WTC11 (cell line): ENCODE data around the gene SNX13. TPM values are rescaled to one million over a fixed set of nuclear protein-coding genes. Genes with fewer than 3 reads are reported as not detected.

Experiments used
- ATAC-seq: fragments of 200-7000 bp; cut with Tn5 transposase; 2 replicates; pipeline ENCODE4 v1.10.0; 2021; ENCODE audit warnings: mild to moderate bottlenecking, moderate library complexity
- CTCF ChIA-PET: fragments of 300-600 bp; sonication (Branson Sonifier 250); formaldehyde crosslinking; loops from one replicate; lab custom pipeline; 2021; ENCODE audit warnings: antibody characterized with exemption; lab: Charles Lee
- POLR2A ChIA-PET: fragments of 350-600 bp; sonication (Branson Sonifier 250); formaldehyde crosslinking; loops from one replicate; lab custom pipeline; 2021; ENCODE audit warnings: antibody characterized with exemption; lab: Charles Lee
- DNase-seq: peaks from one replicate; pipeline ENCODE4 v3.0.0; 2021; ENCODE audit warnings: low spot score
- H3K27ac Mint-ChIP-seq: 2 replicates; pipeline ENCODE4 v1.8.0; 2021; ENCODE audit warnings: mixed read lengths
- H3K27me3 Mint-ChIP-seq: 2 replicates; pipeline ENCODE4 v1.8.0; 2021; ENCODE audit warnings: low read depth, mild to moderate bottlenecking, moderate library complexity, mixed read lengths
- H3K36me3 Mint-ChIP-seq: 2 replicates; pipeline ENCODE4 v1.8.0; 2021; ENCODE audit warnings: mixed read lengths
- H3K4me1 Mint-ChIP-seq: 2 replicates; pipeline ENCODE4 v1.8.0; 2022; ENCODE audit warnings: mixed read lengths
- H3K4me3 Mint-ChIP-seq: 2 replicates; pipeline ENCODE4 v1.8.0; 2021; ENCODE audit warnings: mild to moderate bottlenecking, moderate library complexity, mixed read lengths
- H3K9me3 Mint-ChIP-seq: 2 replicates; pipeline ENCODE4 v1.8.0; 2021; ENCODE audit warnings: mixed read lengths
- ARID4B ChIP-seq: sonication (generic); formaldehyde crosslinking; IDR thresholded peaks from 2 replicates; pipeline ENCODE4 v1.8.0; 2023; ENCODE audit warnings: missing genetic modification reagents, mild to moderate bottlenecking, borderline replicate concordance
- ATF2 ChIP-seq: sonication (generic); formaldehyde crosslinking; IDR thresholded peaks from 2 replicates; pipeline ENCODE4 v1.8.1; 2022; ENCODE audit warnings: low read depth, missing genetic modification reagents, borderline replicate concordance
- CREB1 ChIP-seq: sonication (generic); formaldehyde crosslinking; IDR thresholded peaks from 2 replicates; pipeline ENCODE4 v1.8.0; 2023; ENCODE audit warnings: mild to moderate bottlenecking, missing genetic modification reagents
- CREM ChIP-seq: sonication (generic); formaldehyde crosslinking; IDR thresholded peaks from 2 replicates; pipeline ENCODE4 v1.8.1; 2022; ENCODE audit warnings: mild to moderate bottlenecking, missing genetic modification reagents, moderate library complexity
- E2F4 ChIP-seq: sonication (generic); formaldehyde crosslinking; IDR thresholded peaks from 2 replicates; pipeline ENCODE4 v1.8.1; 2022; ENCODE audit warnings: low read depth, mild to moderate bottlenecking, moderate library complexity, missing genetic modification reagents, borderline replicate concordance
- FOXK1 ChIP-seq: sonication (generic); formaldehyde crosslinking; IDR thresholded peaks from 2 replicates; pipeline ENCODE4 v1.8.0; 2022; ENCODE audit warnings: mild to moderate bottlenecking, moderate library complexity, missing genetic modification reagents
- FOXP1 ChIP-seq: sonication (generic); formaldehyde crosslinking; IDR thresholded peaks from 2 replicates; pipeline ENCODE4 v1.8.0; 2022; ENCODE audit warnings: missing genetic modification reagents, mild to moderate bottlenecking, moderate library complexity, borderline replicate concordance
- GABPB1 ChIP-seq: sonication (generic); formaldehyde crosslinking; IDR thresholded peaks from 2 replicates; pipeline ENCODE4 v1.8.1; 2023; ENCODE audit warnings: mild to moderate bottlenecking, missing genetic modification reagents
- JAZF1 ChIP-seq: fragments of 250-450 bp; sonication (Bioruptor Pico); IDR thresholded peaks from 2 replicates; pipeline ENCODE4 v1.9.0; 2021; ENCODE audit warnings: moderate library complexity, mild to moderate bottlenecking, inconsistent platforms
- KAT7 ChIP-seq: sonication (generic); formaldehyde crosslinking; IDR thresholded peaks from 2 replicates; pipeline ENCODE4 v1.8.1; 2023; ENCODE audit warnings: missing genetic modification reagents, mild to moderate bottlenecking, borderline replicate concordance
- NFATC4 ChIP-seq: fragments of 250-450 bp; sonication (Bioruptor Pico); IDR thresholded peaks from 2 replicates; pipeline ENCODE4 v1.9.0; 2021; ENCODE audit warnings: mild to moderate bottlenecking
- NR1H2 ChIP-seq: sonication (generic); formaldehyde crosslinking; IDR thresholded peaks from 2 replicates; pipeline ENCODE4 v1.9.0; 2021; ENCODE audit warnings: mild to moderate bottlenecking, moderate library complexity, missing genetic modification reagents
- TEAD4 ChIP-seq: sonication (generic); formaldehyde crosslinking; IDR thresholded peaks from 2 replicates; pipeline ENCODE4 v1.8.0; 2022; ENCODE audit warnings: mild to moderate bottlenecking, missing genetic modification reagents
- USF1 ChIP-seq: sonication (generic); formaldehyde crosslinking; IDR thresholded peaks from 2 replicates; pipeline ENCODE4 v1.8.0; 2022; ENCODE audit warnings: mild to moderate bottlenecking, missing genetic modification reagents
- ZBTB21 ChIP-seq: sonication (generic); formaldehyde crosslinking; IDR thresholded peaks from 2 replicates; pipeline ENCODE4 v1.8.1; 2023; ENCODE audit warnings: mild to moderate bottlenecking, missing genetic modification reagents, borderline replicate concordance
- ZNF219 ChIP-seq: sonication (generic); formaldehyde crosslinking; IDR thresholded peaks from 2 replicates; pipeline ENCODE4 v1.8.0; 2023; ENCODE audit warnings: missing genetic modification reagents, mild to moderate bottlenecking, borderline replicate concordance
- ZNF281 ChIP-seq: sonication (generic); formaldehyde crosslinking; IDR thresholded peaks from 2 replicates; pipeline ENCODE4 v1.8.0; 2023; ENCODE audit warnings: mild to moderate bottlenecking, missing genetic modification reagents
- ZNF317 ChIP-seq: sonication (generic); formaldehyde crosslinking; IDR thresholded peaks from 2 replicates; pipeline ENCODE4 v1.8.1; 2023; ENCODE audit warnings: low read depth, mild to moderate bottlenecking, moderate library complexity, missing genetic modification reagents, borderline replicate concordance
- ZNF423 ChIP-seq: fragments of 250-450 bp; sonication (Bioruptor Pico); IDR thresholded peaks from 2 replicates; pipeline ENCODE4 v2.1.2; 2022; ENCODE audit warnings: mild to moderate bottlenecking, moderate library complexity
- ZSCAN18 ChIP-seq: fragments of 250-450 bp; sonication (Bioruptor Pico); IDR thresholded peaks from 2 replicates; pipeline ENCODE4 v2.1.2; 2022; ENCODE audit warnings: mild to moderate bottlenecking, moderate library complexity
- total RNA-seq: library from RNA; stranded (reverse); gene quantifications from 3 replicates; pipeline ENCODE4 v1.2.3, GENCODE V29; 2021

Gene SNX13
- total RNA-seq, 1 experiment from 2014 or later, result 27.5 TPM

- H3K9me3 Mint-ChIP-seq, result no peaks in the 10 kb centered on the region
- ATAC-seq (no peak), DNase-seq (no peak)
Measured at GRCh38 chr7:17916786-17917185, 23.5 kb downstream of the SNX13 start.

GRCh38 chr7:17915796-17916195, 24.5 kb downstream of the SNX13 start:
- no peak for TF ChIP-seq JAZF1 (CRISPR knock-in tag)
- no peak for TF ChIP-seq NR1H2 (CRISPR knock-in tag)
- no peak for TF ChIP-seq FOXP1
- no peak for TF ChIP-seq ZNF219 (CRISPR knock-in tag)
- no peak for TF ChIP-seq ZNF281
- TF ChIP-seq ARID4B (CRISPR knock-in tag), result no peak
- ChIA-PET POLR2A (no interaction called here), CTCF (no interaction called here)
- H3K36me3 Mint-ChIP-seq, result no peaks in the 10 kb centered on the region
- H3K4me3 Mint-ChIP-seq, result no peak overlapping the region
- H3K4me1 Mint-ChIP-seq, result peaks cover 26% of the 10 kb centered on the region
- no peaks in the 10 kb centered on the region for H3K9me3 Mint-ChIP-seq
- no peak for ATAC-seq
- no peak overlapping the region for H3K27ac Mint-ChIP-seq
- no peaks in the 10 kb centered on the region for H3K27me3 Mint-ChIP-seq
- DNase-seq, result no peak

More at GRCh38 chr7:17916786-17917185, 23.5 kb downstream of the SNX13 start:
- POLR2A ChIA-PET, result no interaction called here
- peaks cover 35% of the 10 kb centered on the region for H3K4me1 Mint-ChIP-seq
- CTCF ChIA-PET, result no interaction called here
- H3K27ac Mint-ChIP-seq, result no peak overlapping the region
- TF ChIP-seq ZNF317 (CRISPR knock-in tag) (no peak), ATF2 (CRISPR knock-in tag) (no peak), FOXK1 (CRISPR knock-in tag) (no peak), ZBTB21 (CRISPR knock-in tag) (no peak), NFATC4 (CRISPR knock-in tag) (no peak), KAT7 (CRISPR knock-in tag) (no peak), ZSCAN18 (CRISPR knock-in tag) (no peak), CREM (CRISPR knock-in tag) (no peak), TEAD4 (CRISPR knock-in tag) (no peak), USF1 (no peak), ZNF423 (CRISPR knock-in tag) (no peak), E2F4 (no peak), GABPB1 (CRISPR knock-in tag) (no peak), CREB1 (CRISPR knock-in tag) (no peak)
- H3K27me3 Mint-ChIP-seq, result no peaks in the 10 kb centered on the region
- no peak overlapping the region for H3K4me3 Mint-ChIP-seq
- no peaks in the 10 kb centered on the region for H3K36me3 Mint-ChIP-seq
